ENCODE results near the gene AMBRA1.
A peak's percentile ranks its signal among the peaks of the same experiment; 100 is the strongest.

The AMBRA1 gene

DNA sequence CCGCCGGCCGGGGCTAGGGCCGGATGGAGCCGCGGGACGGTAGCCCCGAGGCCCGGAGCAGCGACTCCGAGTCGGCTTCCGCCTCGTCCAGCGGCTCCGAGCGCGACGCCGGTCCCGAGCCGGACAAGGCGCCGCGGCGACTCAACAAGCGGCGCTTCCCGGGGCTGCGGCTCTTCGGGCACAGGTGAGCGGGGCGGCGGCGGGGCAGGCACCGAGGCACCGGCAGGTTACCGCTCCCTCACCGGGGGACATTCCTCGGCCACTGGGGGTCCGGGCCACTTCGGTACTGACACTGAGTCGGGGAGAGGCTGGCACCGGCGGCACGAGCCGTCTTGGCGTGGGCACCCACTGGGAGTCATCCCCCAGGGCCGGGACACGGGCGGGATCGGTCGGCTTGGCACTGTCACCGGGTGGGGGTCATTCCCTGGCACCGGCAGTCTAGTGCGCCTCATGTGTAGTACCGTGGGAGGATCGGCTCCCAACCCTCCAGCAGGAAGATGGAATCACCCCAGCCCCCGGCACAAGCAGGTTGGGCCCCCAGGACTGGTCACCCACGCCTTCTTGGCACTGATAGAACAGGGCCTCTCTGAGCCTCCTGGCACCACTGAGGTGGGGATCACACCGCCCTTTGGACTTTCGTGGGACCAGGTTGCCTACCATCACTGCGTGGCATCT, 246.0 kb downstream of the AMBRA1 start:
- DNase-seq (ENCODE audit: low spot score), result peak; percentile 20

DNA sequence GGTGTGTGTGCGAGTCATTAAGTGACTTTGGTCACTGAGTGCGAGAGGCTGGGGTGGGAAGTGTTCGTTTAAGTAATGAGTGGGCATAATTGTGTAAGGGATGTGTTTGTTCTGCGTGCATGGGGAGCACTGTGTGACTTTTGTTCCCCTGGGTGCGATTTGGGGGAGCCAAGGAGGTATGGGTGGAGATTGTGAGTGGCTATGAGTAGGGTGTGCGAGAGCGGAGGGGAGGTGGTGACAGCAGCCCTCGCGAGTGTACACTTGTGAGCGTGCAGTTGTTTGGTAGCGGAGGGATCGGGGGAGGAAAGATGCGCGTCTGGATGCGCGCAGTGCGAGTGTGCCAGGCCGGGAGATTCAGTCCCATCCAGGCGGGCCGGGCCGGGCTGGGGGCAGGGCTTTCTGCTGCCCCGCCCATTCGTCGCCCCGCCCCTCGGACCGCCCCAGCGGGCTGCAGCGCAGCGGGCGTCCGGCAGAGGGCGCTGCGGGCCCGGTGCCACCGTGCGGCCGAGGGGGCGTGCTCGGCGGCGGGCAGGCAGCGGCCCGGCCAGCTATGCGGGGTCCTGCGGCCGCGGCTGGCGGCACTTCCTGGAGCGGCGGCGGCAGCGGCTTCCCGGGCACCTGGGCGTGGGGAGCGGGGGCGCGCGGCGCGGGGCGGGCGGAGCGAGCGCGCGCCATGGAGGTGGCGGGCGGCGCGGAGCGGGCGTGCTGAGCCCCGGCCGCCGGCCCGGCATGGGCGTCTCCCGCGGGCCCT, 246.8 kb downstream of the AMBRA1 start, which contains the start of gene DGKZ:
TSS of gene DGKZ (plus strand) at position 578 of the 751 bp plus-strand sequence. CDS start 197 bp downstream, outside the sequence.
- peak; percentile 96 for DNase-seq (ENCODE audit: low spot score)
